ENCODE data around the gene LMTK3.

DNA sequence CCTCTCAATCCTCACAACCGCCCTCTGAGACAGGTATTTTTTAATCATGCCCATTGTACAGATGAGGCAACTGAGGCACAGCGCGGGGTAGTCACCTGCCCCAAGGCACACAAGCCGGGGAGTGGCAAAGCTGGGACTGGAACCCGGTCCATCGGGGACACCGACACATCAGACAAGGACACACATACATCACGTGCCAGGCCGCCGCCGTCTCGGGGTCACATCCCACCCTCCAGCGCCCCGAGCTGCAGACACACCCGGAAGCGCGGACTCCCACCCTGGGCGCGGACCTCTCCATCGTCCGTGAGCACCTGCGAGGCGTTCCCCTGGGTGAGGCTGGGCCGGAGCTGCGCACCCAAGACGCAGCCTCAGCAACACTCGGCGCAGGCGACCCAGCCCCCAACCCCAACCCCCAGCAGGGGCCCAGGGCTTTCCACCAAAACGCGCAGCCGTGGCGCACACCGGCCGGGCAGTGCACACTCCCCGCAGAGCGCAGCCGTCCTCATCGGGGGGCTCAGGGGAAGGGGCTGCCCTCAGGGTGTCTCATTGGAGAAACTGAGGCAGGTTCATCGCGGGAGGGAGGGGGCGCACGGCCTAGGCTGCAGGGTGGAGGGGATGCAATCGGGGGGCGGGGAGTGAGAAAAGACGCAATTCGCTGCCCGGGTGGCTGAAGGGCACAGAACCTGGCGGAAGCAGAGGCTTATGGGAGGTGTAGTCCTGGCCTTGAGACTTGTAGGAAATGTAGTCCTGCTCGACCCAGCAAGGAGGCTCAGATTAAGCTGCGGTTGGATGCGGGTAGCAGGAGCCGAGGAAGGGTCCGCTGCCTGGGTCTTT is 1.9 kb upstream of the LMTK3 start:
- TF ChIP-seq, protein P1, sequence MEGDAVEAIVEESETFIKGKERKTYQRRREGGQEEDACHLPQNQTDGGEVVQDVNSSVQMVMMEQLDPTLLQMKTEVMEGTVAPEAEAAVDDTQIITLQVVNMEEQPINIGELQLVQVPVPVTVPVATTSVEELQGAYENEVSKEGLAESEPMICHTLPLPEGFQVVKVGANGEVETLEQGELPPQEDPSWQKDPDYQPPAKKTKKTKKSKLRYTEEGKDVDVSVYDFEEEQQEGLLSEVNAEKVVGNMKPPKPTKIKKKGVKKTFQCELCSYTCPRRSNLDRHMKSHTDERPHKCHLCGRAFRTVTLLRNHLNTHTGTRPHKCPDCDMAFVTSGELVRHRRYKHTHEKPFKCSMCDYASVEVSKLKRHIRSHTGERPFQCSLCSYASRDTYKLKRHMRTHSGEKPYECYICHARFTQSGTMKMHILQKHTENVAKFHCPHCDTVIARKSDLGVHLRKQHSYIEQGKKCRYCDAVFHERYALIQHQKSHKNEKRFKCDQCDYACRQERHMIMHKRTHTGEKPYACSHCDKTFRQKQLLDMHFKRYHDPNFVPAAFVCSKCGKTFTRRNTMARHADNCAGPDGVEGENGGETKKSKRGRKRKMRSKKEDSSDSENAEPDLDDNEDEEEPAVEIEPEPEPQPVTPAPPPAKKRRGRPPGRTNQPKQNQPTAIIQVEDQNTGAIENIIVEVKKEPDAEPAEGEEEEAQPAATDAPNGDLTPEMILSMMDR (IDR thresholded peaks at IDR 0.05), result no peak
- TF ChIP-seq, protein P2, sequence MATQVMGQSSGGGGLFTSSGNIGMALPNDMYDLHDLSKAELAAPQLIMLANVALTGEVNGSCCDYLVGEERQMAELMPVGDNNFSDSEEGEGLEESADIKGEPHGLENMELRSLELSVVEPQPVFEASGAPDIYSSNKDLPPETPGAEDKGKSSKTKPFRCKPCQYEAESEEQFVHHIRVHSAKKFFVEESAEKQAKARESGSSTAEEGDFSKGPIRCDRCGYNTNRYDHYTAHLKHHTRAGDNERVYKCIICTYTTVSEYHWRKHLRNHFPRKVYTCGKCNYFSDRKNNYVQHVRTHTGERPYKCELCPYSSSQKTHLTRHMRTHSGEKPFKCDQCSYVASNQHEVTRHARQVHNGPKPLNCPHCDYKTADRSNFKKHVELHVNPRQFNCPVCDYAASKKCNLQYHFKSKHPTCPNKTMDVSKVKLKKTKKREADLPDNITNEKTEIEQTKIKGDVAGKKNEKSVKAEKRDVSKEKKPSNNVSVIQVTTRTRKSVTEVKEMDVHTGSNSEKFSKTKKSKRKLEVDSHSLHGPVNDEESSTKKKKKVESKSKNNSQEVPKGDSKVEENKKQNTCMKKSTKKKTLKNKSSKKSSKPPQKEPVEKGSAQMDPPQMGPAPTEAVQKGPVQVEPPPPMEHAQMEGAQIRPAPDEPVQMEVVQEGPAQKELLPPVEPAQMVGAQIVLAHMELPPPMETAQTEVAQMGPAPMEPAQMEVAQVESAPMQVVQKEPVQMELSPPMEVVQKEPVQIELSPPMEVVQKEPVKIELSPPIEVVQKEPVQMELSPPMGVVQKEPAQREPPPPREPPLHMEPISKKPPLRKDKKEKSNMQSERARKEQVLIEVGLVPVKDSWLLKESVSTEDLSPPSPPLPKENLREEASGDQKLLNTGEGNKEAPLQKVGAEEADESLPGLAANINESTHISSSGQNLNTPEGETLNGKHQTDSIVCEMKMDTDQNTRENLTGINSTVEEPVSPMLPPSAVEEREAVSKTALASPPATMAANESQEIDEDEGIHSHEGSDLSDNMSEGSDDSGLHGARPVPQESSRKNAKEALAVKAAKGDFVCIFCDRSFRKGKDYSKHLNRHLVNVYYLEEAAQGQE (IDR thresholded peaks at IDR 0.05; ENCODE audit: insufficient read depth in 1 of 2, low read depth in 2 of 2, low read length in 1 of 2), result no peak
- TF ChIP-seq SIN3A (IDR thresholded peaks at IDR 0.05; ENCODE audit: borderline replicate concordance, insufficient read depth, low read depth, low read length), result no peak
- TF ChIP-seq TCF7L2 (IDR thresholded peaks at IDR 0.05; ENCODE audit: low read depth, low read length), result no peak
